Loucy (cell line): Measurements from ENCODE around the gene ZBTB16.

Experiments
- H2AFZ ChIP-seq: fragments of 200-600 bp; sonication (generic); 2 replicates; pipeline ENCODE4 v1.6.0; 2016; ENCODE audit warnings: antibody characterized with exemption, mild to moderate bottlenecking, low read length, moderate library complexity
- H3F3A ChIP-seq: fragments of 200-600 bp; 2 replicates; pipeline ENCODE4 v1.6.0; 2016; ENCODE audit warnings: antibody characterized with exemption, low read depth, mild to moderate bottlenecking
- H3K27me3 ChIP-seq: fragments of 200-600 bp; sonication (generic); 2 replicates; pipeline ENCODE4 v1.6.1; 2014; ENCODE audit warnings: low read length, mild to moderate bottlenecking; ENCODE audit not compliant: insufficient read depth, poor library complexity, severe bottlenecking
- H3K36me3 ChIP-seq: fragments of 200-600 bp; sonication (generic); 2 replicates; pipeline ENCODE4 v1.6.1; 2016; ENCODE audit warnings: low read length; ENCODE audit not compliant: insufficient read depth
- H3K4me1 ChIP-seq: fragments of 200-600 bp; sonication (generic); 2 replicates; pipeline ENCODE4 v1.5.1; 2014; ENCODE audit warnings: low read length, mild to moderate bottlenecking; ENCODE audit not compliant: insufficient read depth, poor library complexity, severe bottlenecking
- H3K4me2 ChIP-seq: fragments of 200-600 bp; sonication (generic); 2 replicates; pipeline ENCODE4 v1.6.0; 2014; ENCODE audit warnings: antibody characterized with exemption, low read length, low read depth, mild to moderate bottlenecking; ENCODE audit not compliant: poor library complexity, severe bottlenecking
- H3K4me3 ChIP-seq: fragments of 200-600 bp; sonication (generic); 2 replicates; pipeline ENCODE4 v1.5.1; 2014; ENCODE audit warnings: low read length, mild to moderate bottlenecking, mixed read lengths; ENCODE audit not compliant: poor library complexity, severe bottlenecking
- H3K79me2 ChIP-seq: fragments of 200-600 bp; sonication (generic); 2 replicates; pipeline ENCODE4 v1.6.1; 2014; ENCODE audit warnings: low read length; ENCODE audit not compliant: insufficient read depth
- H3K9ac ChIP-seq: fragments of 200-600 bp; sonication (generic); 2 replicates; pipeline ENCODE4 v1.6.0; 2014; ENCODE audit warnings: mild to moderate bottlenecking, low read depth, low read length, moderate library complexity; ENCODE audit not compliant: poor library complexity, severe bottlenecking
- H3K9me2 ChIP-seq: fragments of 200-600 bp; sonication (generic); replicated peaks from 2 replicates; pipeline ENCODE4 v1.6.1; 2016; ENCODE audit warnings: low read depth, low read length, mixed read lengths
- H3K9me3 ChIP-seq: fragments of 200-600 bp; sonication (generic); 2 replicates; pipeline ENCODE4 v1.6.1; 2014; ENCODE audit warnings: mild to moderate bottlenecking, antibody characterized with exemption, low read length, low read depth; ENCODE audit not compliant: insufficient read depth
- H4K20me1 ChIP-seq: fragments of 200-600 bp; sonication (generic); 2 replicates; pipeline ENCODE4 v1.6.0; 2014; ENCODE audit warnings: antibody characterized with exemption, low read length, mild to moderate bottlenecking; ENCODE audit not compliant: insufficient read depth, poor library complexity, severe bottlenecking
- CTCF ChIP-seq: fragments of 200-600 bp; sonication (generic); conservative IDR thresholded peaks from 2 replicates; pipeline ENCODE4 v1.5.1; 2014; ENCODE audit warnings: mild to moderate bottlenecking, antibody characterized with exemption, low read length
- EZH2phosphoT487 ChIP-seq: fragments of 200-600 bp; IDR thresholded peaks from 2 replicates; pipeline ENCODE4 v1.6.1; 2018; ENCODE audit warnings: antibody characterized with exemption, mild to moderate bottlenecking, moderate library complexity, borderline replicate concordance

ZBTB16 gene

GRCh38 chr11:114291381-114291780, 231.9 kb downstream of the ZBTB16 start:
- Histone ChIP-seq H3K79me2 (no peaks in the 10 kb centered on the region), H3K4me1 (no peaks in the 10 kb centered on the region), H3K4me2 (no peak overlapping the region), H3K9me3 (no peaks in the 10 kb centered on the region), H4K20me1 (no peaks in the 10 kb centered on the region), H3K4me3 (no peak overlapping the region), H3K9me2 (no peaks in the 10 kb centered on the region), H3F3A (no peaks in the 10 kb centered on the region), H3K27me3 (peaks cover 7% of the 10 kb centered on the region), H3K36me3 (no peaks in the 10 kb centered on the region), H3K9ac (no peak overlapping the region), H2AFZ (no peak overlapping the region)
- TF ChIP-seq CTCF (no peak), EZH2phosphoT487 (no peak)

- H3K4me1 ChIP-seq: no peaks in the 10 kb centered on the region
- H3K9me3 ChIP-seq: no peaks in the 10 kb centered on the region
- H3K79me2 ChIP-seq: no peaks in the 10 kb centered on the region
- no peak overlapping the region for H3K4me2 ChIP-seq
- H3K36me3 ChIP-seq: no peaks in the 10 kb centered on the region
- no peaks in the 10 kb centered on the region for H3K9me2 ChIP-seq
- peaks cover 7% of the 10 kb centered on the region for H3K27me3 ChIP-seq
- H3K4me3 ChIP-seq: no peak overlapping the region
- no peak overlapping the region for H2AFZ ChIP-seq
- no peak for TF ChIP-seq EZH2phosphoT487
- no peaks in the 10 kb centered on the region for H3F3A ChIP-seq
- H3K9ac ChIP-seq: no peak overlapping the region
- H4K20me1 ChIP-seq: no peaks in the 10 kb centered on the region
Measured at GRCh38 chr11:114291842-114292680, 232.6 kb downstream of the ZBTB16 start.

GRCh38 chr11:114293201-114293711, 233.7 kb downstream of the ZBTB16 start:
- Histone ChIP-seq H3F3A (no peaks in the 10 kb centered on the region), H3K9ac (no peak overlapping the region), H3K79me2 (no peaks in the 10 kb centered on the region), H3K9me3 (no peaks in the 10 kb centered on the region), H2AFZ (no peak overlapping the region), H3K4me3 (no peak overlapping the region), H3K4me1 (no peaks in the 10 kb centered on the region), H4K20me1 (no peaks in the 10 kb centered on the region), H3K4me2 (no peak overlapping the region), H3K27me3 (no peaks in the 10 kb centered on the region), H3K9me2 (no peaks in the 10 kb centered on the region), H3K36me3 (no peaks in the 10 kb centered on the region)
- TF ChIP-seq CTCF (no peak), EZH2phosphoT487 (no peak)
